ENCODE results near the gene PADI6.
A peak's percentile ranks its signal among the peaks of the same experiment; 100 is the strongest.

PADI6 gene

DNA sequence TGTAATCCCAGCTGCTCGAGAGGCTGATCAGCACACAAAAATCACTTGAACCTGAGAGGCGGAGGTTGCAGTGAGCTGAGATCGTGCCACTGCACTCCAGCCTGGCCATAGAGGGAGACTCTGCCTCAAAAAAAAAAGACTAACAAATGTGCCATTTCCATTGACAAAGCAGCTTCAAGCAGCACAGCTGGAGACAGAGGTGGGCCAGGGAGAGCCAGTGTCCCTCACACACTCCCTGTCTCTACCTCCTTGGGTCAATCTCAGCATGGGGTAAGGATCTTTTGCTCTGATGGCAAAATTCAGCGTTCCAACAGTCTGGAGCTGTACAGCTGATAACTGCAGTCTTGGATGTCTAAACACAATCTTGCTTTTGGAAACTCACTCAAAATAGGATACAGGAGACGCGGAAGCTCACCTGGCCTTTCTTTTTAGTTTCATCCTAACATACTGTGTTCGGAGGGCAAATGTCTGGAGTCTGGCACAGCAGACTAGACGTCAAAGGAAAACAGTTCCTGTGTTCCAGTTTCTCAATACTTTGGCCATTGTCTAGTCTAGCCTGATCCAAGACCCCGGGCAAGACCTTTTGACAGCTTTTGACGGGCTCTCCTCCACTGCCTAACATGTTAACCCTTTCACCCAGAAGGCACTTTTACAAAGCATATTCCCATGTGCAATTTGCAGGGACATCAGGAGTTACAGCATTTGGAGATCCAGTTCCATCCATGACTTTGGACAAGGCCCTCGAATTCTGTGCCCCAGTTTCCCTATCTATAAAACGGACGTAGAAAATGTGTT lies 64.6 kb downstream of the PADI6 start:
- DNase-seq: no peak

DNA sequence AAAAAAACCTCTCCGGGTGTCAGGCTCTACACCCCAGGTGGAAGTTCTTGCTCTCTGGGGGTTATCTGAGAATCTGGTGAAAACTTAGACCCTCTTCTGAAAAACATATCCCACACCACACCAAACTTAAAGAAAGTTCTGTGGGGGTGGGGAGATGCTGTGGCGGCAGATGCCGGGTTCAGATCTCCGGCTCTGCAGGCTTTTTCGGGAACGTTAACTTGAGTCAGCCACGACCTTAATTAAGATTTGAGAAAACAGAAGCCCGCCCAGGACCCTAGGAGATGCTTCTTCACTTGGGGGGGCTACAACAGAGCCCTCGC lies 65.2 kb downstream of the PADI6 start:
- DNase-seq: no peak

DNA sequence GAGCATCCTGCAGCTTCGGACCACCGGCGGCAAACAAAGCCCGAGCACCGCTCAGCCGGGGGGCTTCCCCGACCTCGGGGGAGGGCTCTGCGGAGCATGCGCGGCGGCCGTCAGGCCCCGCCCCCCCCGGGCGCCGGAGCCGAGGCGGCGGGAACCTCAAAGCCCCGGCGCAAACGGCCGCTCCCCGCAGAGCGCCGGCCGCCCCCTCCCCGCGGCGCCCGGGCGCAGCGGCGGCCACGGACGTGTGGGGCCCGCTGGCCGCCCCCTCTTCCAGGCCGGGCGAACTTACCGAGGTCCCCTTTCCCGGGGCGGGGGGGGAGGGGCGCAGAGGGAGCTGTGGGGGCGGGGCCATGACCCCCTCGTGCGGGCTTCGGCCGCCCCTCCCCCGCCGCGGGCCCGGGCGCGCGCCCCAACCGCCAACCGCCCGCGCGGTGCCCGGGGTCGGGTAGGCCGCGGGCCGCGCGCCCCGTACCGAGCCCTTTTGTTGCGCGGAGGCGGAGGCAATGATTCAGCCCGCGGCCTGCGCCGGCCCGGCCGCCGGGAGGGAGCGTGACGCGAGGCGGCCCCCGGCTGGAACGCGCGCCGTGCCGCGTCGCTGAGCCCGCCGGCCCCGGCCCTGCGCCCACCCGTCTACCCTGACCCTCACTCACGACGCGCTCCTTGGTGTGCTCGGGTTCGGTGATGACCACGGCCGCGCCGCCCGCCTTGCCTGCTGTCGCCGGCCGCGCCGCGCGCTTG lies 65.8 kb downstream of the PADI6 start:
- peak; percentile 41 to 60 for DNase-seq

DNA sequence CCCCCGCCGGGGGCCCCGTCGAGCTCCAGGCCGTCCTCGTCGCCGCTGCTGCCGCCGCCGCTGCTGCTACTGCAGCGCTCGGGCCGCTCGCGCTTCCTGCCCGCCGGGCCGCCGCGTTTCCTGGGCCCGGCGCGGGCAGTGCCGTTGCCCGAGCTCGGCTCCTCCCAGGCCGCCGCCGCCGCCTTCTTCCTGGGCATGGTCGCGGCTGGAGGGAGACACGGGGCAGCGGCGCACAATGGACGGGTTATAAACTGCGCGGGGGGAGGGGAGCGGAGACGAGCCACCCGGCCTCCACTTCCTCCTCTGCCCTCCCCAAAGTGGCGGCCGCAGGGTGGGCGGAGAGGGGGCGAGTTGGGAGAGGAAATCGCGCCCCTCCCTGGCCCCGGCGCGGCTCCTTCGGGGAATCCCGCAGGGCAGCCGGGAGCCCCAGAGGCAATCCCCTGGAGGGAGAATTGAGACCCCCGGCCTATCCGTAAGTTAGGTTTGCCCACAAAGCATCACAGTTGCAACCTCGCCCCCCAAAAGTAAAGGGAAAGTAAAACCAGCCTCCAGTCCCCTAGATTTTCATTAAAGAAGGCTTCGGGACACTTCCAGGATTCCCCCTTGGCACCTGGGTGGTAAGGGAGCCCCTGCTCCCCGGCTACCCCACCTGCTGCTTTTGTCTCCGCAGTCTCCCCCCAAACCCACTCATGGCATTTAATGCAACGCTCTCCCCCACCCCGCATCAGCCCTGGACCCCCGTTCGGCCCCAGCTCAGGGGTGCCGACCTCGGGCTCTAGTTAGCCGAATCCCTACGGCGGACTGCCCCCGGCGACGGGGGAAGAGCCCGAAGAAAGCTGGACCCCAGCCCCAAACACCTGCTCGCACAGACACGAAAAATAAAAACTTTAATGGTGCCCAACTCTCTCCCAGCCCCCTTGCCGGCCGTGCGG lies 66.6 kb downstream of the PADI6 start:
- peak; percentile 68 to 73 for DNase-seq

DNA sequence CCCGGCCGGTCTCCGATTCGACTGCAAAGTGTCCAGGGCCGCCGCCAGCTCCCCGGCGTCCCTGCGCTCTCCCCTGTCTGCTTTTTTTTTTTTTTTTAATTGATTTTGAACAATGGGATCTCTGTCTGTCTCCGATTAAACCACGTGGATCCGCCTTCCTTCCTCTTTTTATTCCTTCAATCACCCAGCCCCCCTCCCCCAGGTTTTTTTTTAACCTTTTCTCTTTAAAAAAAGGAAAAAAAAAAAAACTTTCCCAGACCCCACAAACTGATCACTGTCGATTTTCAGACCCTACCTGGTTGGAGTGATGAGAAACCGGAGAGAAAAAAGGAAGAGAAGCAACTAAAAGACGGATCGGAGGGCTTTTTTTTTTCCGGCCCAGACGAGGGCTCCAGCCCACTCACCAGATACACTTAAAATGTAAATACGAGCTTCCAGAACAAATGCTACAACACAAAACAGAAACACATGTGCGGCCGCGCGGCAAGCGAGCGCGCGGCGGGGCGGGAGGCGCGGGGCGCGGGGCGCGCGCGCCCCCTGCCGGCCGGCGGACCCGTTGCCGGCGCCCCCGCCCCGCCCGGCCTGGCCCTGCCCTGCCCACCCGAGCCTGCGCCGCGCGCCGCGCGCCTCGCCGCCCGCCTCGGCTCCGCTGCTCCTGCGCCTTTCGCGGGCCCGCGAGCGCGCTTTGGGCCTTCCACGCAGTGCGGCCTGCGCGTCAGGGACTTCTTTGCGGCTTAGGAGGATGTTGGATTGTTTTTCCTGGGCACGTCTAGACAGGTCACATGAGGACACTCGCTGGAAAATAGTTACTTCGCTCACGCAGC lies 67.5 kb downstream of the PADI6 start, which contains the start of gene RCC2:
Gene RCC2 (minus strand): TSS at position 428 of the 824 bp plus-strand sequence. CDS start 1,163 bp downstream, outside the sequence.
- DNase-seq: peak; percentile 76 to 77

DNA sequence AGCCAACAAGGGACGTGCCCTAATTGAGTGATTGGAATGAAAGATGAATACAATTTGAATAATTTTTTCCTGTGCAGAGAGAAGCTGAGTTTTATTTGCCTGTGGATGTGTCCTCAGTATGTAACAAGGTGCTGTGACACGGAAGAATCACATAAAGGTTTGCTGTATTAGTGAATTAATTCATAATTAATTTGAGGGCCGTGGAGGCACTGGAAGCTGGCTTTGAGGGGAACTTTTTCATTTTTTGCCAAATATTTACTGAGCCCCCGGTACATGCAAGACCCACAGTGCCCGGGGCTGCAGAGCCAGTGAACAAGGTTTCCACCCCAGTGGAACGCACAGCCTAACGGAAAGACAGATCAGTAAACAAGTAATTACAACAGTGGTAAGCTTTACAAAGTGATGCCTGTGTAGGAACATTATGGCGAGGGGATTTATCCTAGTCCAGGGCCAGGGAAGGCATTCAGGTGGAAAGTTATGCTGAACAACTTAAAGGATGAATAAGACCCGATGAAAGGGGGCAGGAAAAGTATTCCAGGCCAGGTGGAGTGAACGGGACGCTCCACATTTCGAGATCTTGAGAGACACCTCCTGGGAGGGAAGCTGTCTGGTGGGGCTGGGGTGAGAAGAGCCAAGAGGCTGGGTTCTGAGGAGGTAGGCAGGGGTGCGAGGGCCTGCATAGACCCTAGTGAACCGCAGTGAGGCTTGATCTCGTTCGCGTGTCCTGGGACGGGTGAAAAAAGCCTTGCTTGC lies 68.3 kb downstream of the PADI6 start:
- DNase-seq: no peak

DNA sequence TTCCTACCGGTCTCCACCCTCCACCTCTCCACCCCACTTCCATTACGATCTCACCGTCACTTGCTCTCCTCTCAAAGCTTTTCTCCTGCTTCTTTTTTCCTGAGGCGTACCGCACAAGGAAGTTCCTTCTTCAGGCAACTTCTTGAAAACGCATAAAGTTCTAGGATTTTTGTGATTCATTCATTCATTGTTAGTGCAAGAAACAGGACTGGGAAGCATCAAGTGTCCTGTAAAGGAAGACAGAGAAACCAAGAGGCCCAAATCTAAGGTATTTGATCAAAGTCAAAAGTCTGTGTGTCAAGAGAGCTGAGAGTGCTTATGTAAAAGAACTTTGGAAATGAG lies 68.8 kb downstream of the PADI6 start:
- no peak for DNase-seq

DNA sequence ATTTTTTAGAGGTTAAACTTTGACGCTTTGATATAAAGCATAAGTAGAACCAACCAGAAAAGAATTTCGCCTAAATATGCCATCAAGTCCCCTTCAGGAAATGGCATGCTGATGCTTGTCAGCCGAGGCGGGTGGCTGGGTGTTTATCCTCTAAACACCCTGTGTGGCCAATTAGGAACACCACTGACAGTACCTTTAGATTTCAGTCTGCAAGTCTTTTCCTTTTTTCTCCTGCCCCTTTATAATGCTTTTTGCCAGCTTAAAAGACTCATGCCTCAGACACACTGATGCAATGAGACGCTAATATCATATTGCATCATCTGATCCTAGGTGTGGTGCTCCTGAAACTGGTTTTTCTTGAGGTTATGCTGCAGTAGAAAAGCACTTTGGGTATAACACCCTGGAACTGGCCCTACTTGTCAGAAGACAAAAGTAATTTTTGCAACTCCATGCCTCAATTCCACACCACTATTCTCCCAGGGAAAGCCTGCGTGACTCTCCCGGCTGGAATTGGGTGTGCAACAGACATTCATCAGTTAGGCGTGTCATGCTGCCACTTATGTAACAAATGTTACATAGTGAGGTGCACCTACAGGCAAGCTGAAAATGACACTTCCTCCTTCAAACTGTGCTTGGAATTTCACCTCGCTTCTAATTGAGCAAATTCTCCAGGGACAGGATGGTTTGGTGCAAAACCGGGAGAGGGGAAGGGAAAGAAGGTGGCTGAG lies 69.4 kb downstream of the PADI6 start:
- no peak for DNase-seq

DNA sequence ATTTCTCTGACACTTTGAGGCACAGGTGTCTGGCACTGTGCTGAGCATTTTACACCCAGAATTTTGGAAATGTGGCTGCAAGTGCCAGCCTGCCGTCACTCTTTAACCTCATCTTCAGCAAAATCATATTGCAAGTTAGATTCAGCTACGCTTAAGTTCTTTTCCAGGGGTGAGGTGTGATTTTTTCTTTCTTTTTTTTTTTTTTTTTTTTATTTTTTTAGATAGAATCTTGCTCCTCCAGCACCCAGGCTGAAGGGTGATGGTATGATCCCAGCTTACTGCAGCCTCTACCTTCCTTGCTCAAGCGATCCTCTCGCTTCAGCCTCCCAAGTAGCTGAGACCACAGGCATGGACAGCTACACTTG lies 70.0 kb downstream of the PADI6 start:
- no peak for DNase-seq

DNA sequence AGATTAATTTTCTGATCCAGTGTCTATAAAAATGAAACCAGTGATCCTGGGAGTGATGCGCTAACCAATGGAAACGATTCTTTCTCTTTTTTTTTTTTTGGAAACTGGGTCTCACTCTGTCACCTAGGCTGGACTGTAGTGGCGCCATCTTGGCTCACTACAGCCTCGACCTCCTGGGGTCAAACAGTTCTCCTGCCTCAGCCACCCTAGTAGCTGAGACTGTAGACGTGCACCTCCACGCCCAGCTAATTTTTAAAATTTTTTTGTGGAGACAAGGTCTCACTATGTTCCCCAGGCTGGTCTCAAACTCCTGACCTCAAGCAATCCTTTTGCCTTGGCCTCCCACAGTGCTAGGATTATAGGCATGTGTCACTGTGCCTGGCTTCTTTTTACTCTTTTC lies 70.8 kb downstream of the PADI6 start:
- no peak for DNase-seq

DNA sequence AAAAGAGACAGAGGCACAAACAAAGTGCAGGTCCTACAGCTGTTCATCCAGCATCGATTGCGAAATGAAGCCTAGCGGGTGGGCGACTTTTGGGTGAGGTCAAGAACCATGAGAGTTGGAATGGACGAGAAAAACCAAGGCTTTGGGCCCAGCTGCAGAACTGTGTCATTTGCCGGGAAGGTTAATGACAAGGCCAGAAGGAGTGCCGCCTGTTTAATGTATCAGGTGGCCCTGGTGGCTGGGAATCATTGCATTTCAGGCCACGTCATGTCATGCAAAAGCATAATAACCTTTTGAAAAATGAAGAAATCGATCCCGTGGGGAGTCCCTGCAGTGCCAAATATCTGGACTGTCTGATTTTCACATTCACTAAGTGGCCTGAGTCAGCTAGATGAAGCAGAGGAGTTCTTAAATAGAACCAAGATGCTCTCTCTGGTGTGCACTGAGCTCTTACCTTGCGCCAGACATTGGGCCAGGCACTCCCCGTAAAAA lies 75.6 kb downstream of the PADI6 start:
- no peak for DNase-seq
